Pancreas (tissue), 10 donors: ENCODE results near the gene TIMM17B. TPM values are rescaled to one million over a fixed set of nuclear protein-coding genes. Genes with fewer than 3 reads are reported as not detected.

Experiments used
- ATAC-seq, 4 donors: fragments of 200-7000 bp; cut with Tn5 transposase; one replicate each; pipeline versions ENCODE4 v1.8.0 to v1.9.1; 2020; ENCODE audit warnings: mild to moderate bottlenecking in 4 of 4, moderate library complexity in 4 of 4
- DNase-seq, 6 donors: peaks; one replicate each; pipeline ENCODE4 v3.0.0-alpha.2; 2020
- FAIRE-seq: peaks from 2 replicates; lab custom pipeline; 2012; peaks lifted over from hg19 to GRCh38; lab: Jason Lieb, UNC
- H3K27ac ChIP-seq, 4 donors: fragments of 200-600 bp; sonication (generic); 1 replicate in 3 of 4; 2 replicates in 1 of 4; pipeline versions ENCODE4 v1.5.0 to v1.8.0; 2020
- H3K27me3 ChIP-seq, 4 donors: fragments of 200-600 bp; one replicate each; pipeline ENCODE4 v1.8.0; 2021
- H3K36me3 ChIP-seq, 3 donors: fragments of 200-600 bp; sonication (generic) in 1 of 3; one replicate each; pipeline versions ENCODE4 v1.5.0 to v1.8.0; 2020 to 2021
- H3K4me1 ChIP-seq, 3 donors: fragments of 200-600 bp; one replicate each; pipeline ENCODE4 v1.8.0; 2021
- H3K4me3 ChIP-seq, 4 donors: fragments of 200-600 bp; sonication (generic) in 2 of 4; one replicate each; pipeline versions ENCODE4 v1.5.0 to v1.8.0; 2020 to 2021
- H3K9me3 ChIP-seq, 4 donors: fragments of 200-600 bp; one replicate each; pipeline ENCODE4 v1.8.0; 2021
- CTCF ChIP-seq, 4 donors: fragments of 200-600 bp; sonication (generic) in 3 of 4; IDR thresholded peaks; one replicate each; pipeline versions ENCODE4 v1.5.0 to v1.8.0; 2021; ENCODE audit warnings: antibody characterized with exemption in 4 of 4
- WGBS, 2 donors: extraction: QIAGEN DNeasy Blood & Tissue Kit; methylation state at CpG; one replicate each; pipeline ENCODE4 v1.1.7; 2013; 5-methylcytosine and 5-hydroxymethylcytosine counted together
- intact Hi-C, 3 donors: fragments of 100-400 bp; cut with DNase I; formaldehyde crosslinking; loops; one replicate each; pipeline versions ENCODE4 v1.11.1 to v1.14.2; 2022
- polyA plus RNA-seq, 2 donors: library from polyadenylated mRNA; stranded (reverse); fragments of 200-250 nt; gene quantifications; one replicate each; pipeline ENCODE4 v1.2.3, GENCODE V29; 2013
- total RNA-seq, 6 donors: library from RNA; stranded (reverse); fragmentation: NEBNext Ultra II Directional in 4 of 6; extraction: Animal tissue kit (Norgen Biotek cat#: 25700) in 4 of 6; gene quantifications; one replicate each; pipeline versions ENCODE4 v1.2.1 to v1.2.4, GENCODE V29; 2021 to 2023
- donor health status: healthy with polysubstance abuse.
- donor health status: DM: no; HTN: no; CAD: no; lungs with moderate emphysema.
- donor health status: DM: no; HTN: no; CAD: no.
- donor health status: control.
- donor health status: control.
- donor health status: Bipolar disorder and iron deficiency.
- donor health status: DM: yes; HTN: yes; CAD: no.
- donor health status: DM: no; HTN: no; CAD: no.
- donor health status: DM: no; HTN: no; CAD: no.
- donor health status: DM: yes; HTN: yes; CAD: no.

The TIMM17B gene
- 10 to 100 TPM; 15.7 to 26.0 (median 19.5) TPM for total RNA-seq
- polyA plus RNA-seq, result 10 to 100 TPM; 29.8 to 48.9 TPM

GRCh38 chrX:48897625-48898306 lies at the start of gene TIMM17B, which contains the start of gene PQBP1:
TSS of gene TIMM17B (minus strand) at chrX:48897768. CDS start at chrX:48897749, 19 bp downstream.
TSS of gene PQBP1 (plus strand) at chrX:48897930. CDS start at chrX:48898510, 580 bp downstream.
- DNase-seq (peak; percentile 88 to 92 (median 90)), ATAC-seq (peak; percentile 90 to 97 (median 94)), FAIRE-seq (peak; percentile 89)
- Histone ChIP-seq H3K9me3 (no peaks in the 10 kb centered on the region), H3K4me1 (peaks cover 0 to 3% (median 0%) of the 10 kb centered on the region in 3 donors), H3K27me3 (no peaks in the 10 kb centered on the region), H3K27ac (peak within 1 kb of the TSS; percentile 83 to 91 (median 89)), H3K4me3 (peak within 1 kb of the TSS; percentile 40 to 57 (median 47)), H3K36me3 (peaks cover 0 to 4% (median 0%) of the 10 kb centered on the region in 3 donors)
- intact Hi-C loops, result no loop called here
- WGBS, 2 donors, result 0 to 36% methylated on average over 48 to 49 of the region's 49 CpGs
- no peak for TF ChIP-seq CTCF (IDR thresholded peaks at IDR 0.05)

GRCh38 chrX:48945517-48946348 lies 48.2 kb upstream of the TIMM17B start:
- no peak overlapping the region for H3K27ac ChIP-seq
- FAIRE-seq (peak; percentile 51), DNase-seq (peak in 5 of 6 donors; percentile 20 to 68 (median 54)), ATAC-seq (peak; percentile 70 to 84 (median 80))
- TF ChIP-seq CTCF (IDR thresholded peaks at IDR 0.05), result peak; percentile 51 to 70 (median 68)
- H3K4me3 ChIP-seq, result no peak overlapping the region
- H3K4me1 ChIP-seq, result peaks cover 0 to 3% (median 0%) of the 10 kb centered on the region in 3 donors
- no peaks in the 10 kb centered on the region for H3K27me3 ChIP-seq
- 41% methylated on average over 8 of the region's 8 CpGs for WGBS, 2 donors
- no peaks in the 10 kb centered on the region for H3K9me3 ChIP-seq
- H3K36me3 ChIP-seq, result no peaks in the 10 kb centered on the region
- intact Hi-C loops, result no loop called here

GRCh38 chrX:48942895-48943294 lies 45.3 kb upstream of the TIMM17B start:
- Histone ChIP-seq H3K27me3 (no peaks in the 10 kb centered on the region), H3K9me3 (no peaks in the 10 kb centered on the region), H3K4me1 (peaks cover 0 to 3% (median 0%) of the 10 kb centered on the region in 3 donors), H3K27ac (no peak overlapping the region), H3K4me3 (no peak overlapping the region), H3K36me3 (no peaks in the 10 kb centered on the region)
- ATAC-seq (no peak), FAIRE-seq (no peak), DNase-seq (no peak)
- TF ChIP-seq CTCF (IDR thresholded peaks at IDR 0.05), result no peak
- intact Hi-C loops, result no loop called here
- 63 to 80% methylated on average over 2 of the region's 2 CpGs for WGBS, 2 donors

- no peaks in the 10 kb centered on the region for H3K9me3 ChIP-seq
- H3K4me3 ChIP-seq, result no peak overlapping the region
- peaks cover 0 to 3% (median 0%) of the 10 kb centered on the region in 3 donors for H3K4me1 ChIP-seq
- TF ChIP-seq CTCF (IDR thresholded peaks at IDR 0.05), result no peak
- no peak for DNase-seq
- no peaks in the 10 kb centered on the region for H3K36me3 ChIP-seq
- 76 to 86% methylated on average over 2 of the region's 2 CpGs for WGBS, 2 donors
- H3K27ac ChIP-seq, result no peak overlapping the region
- no peak for FAIRE-seq
- intact Hi-C loops, result no loop called here
- no peaks in the 10 kb centered on the region for H3K27me3 ChIP-seq
- no peak for ATAC-seq
Observed at GRCh38 chrX:48940404-48940955, 42.9 kb upstream of the TIMM17B start.
